ENCODE data around the gene LIM2.

- TF ChIP-seq POLR2AphosphoS5 (IDR thresholded peaks at IDR 0.05) (no peak), CTCF (IDR thresholded peaks at IDR 0.05 in 8 of 11, conservative IDR thresholded peaks at IDR 0.05 in 3 of 11) (no peak)
These were observed 14.3 kb upstream of the LIM2 start for GRCh38 chr19:51402117-51402516.
